HCT116 (cell line): Measurements from ENCODE around the gene CD9. TPM values are rescaled to one million over a fixed set of nuclear protein-coding genes. Genes with fewer than 3 reads are reported as not detected.

ENCODE experiments used
- ATAC-seq: fragments of 200-7000 bp; cut with Tn5 transposase; 2 replicates; pipeline ENCODE4 v1.9.1; 2020; ENCODE audit warnings: mild to moderate bottlenecking, moderate library complexity
- BruUV-seq: library from RNA; stranded (reverse); fragments of 400-500 nt; replicated peaks from 2 replicates; lab custom pipeline; 2021; lab: Mats Ljungman, UMichigan
- CTCF ChIA-PET: fragments of 300-600 bp; sonication (Branson Sonifier 250); formaldehyde crosslinking; loops from one replicate; lab custom pipeline; 2021; ENCODE audit warnings: antibody characterized with exemption; lab: Charles Lee
- POLR2A ChIA-PET: fragments of 300-600, 350-600 bp; sonication (Branson Sonifier 250); formaldehyde crosslinking; loops from one replicate; lab custom pipeline; 2021; ENCODE audit warnings: antibody characterized with exemption; lab: Charles Lee
- RAD21 ChIA-PET, 2 experiments: fragments of 300-600 bp; sonication (Branson Sonifier 250); formaldehyde crosslinking; loops; one replicate each; lab custom pipeline; 2023; ENCODE audit warnings: low total read pairs in 2 of 2; ENCODE audit not compliant: uncharacterized antibody in 2 of 2, unreplicated experiment in 2 of 2, low non-redundant PET in 1 of 2; lab: Charles Lee
- DNase-seq: peaks from one replicate; pipeline ENCODE4 v3.0.0-alpha.2; 2010; ENCODE audit warnings: low read depth, low spot score
- H2AFZ ChIP-seq: fragments of 200-600 bp; shearing (Covaris generic), sonication (generic); 2 replicates; pipeline ENCODE4 v1.6.1; 2017; ENCODE audit warnings: low read depth, mixed run types, mixed read lengths, antibody characterized with exemption, low read length; ENCODE audit not compliant: poor library complexity, severe bottlenecking
- H3K27ac ChIP-seq: 2 replicates; pipeline ENCODE4 v1.5.1; 2012; ENCODE audit warnings: low read depth, low read length
- H3K27me3 ChIP-seq: fragments of 200-600 bp; sonication (generic); 2 replicates; pipeline ENCODE4 v1.6.1; 2016; ENCODE audit warnings: mixed run types, low read length, mixed read lengths; ENCODE audit not compliant: insufficient read depth
- H3K36me3 ChIP-seq, 2 experiments: fragments of 200-500 bp in 1 of 2; fragments of 200-600 bp in 1 of 2; sonication (Bioruptor generic) in 1 of 2; sonication (generic) in 1 of 2; 2 replicates each; pipeline versions ENCODE4 v1.5.1 to v1.6.1; 2014 to 2016; ENCODE audit warnings: low read length in 2 of 2, inconsistent platforms in 1 of 2, mixed read lengths in 1 of 2, mixed run types in 1 of 2; ENCODE audit not compliant: insufficient read depth in 2 of 2, control insufficient read depth in 1 of 2
- H3K4me1 ChIP-seq, 2 experiments: fragments of 200-600 bp in 1 of 2; sonication (generic) in 1 of 2; 2 replicates each; pipeline versions ENCODE4 v1.5.1 to v1.6.1; 2012 to 2017; ENCODE audit warnings: low read length in 2 of 2, inconsistent platforms in 1 of 2, mild to moderate bottlenecking in 1 of 2, mixed read lengths in 1 of 2, mixed run types in 1 of 2, moderate library complexity in 1 of 2; ENCODE audit not compliant: insufficient read depth in 2 of 2, control insufficient read depth in 1 of 2
- H3K4me2 ChIP-seq: fragments of 200-600 bp; sonication (generic); 2 replicates; pipeline ENCODE4 v1.6.1; 2017; ENCODE audit warnings: mixed run types, low read length, mixed read lengths
- H3K4me3 ChIP-seq, 2 experiments: fragments of 200-600 bp in 1 of 2; sonication (generic) in 1 of 2; replicated peaks in 1 of 2; 2 replicates each; pipeline ENCODE4 v1.5.1; 2011 to 2016; ENCODE audit warnings: low read length in 2 of 2, control low read depth in 1 of 2, low read depth in 1 of 2, mild to moderate bottlenecking in 1 of 2, mixed read lengths in 1 of 2, mixed run types in 1 of 2
- H3K79me2 ChIP-seq: fragments of 200-600 bp; sonication (generic); 2 replicates; pipeline ENCODE4 v1.6.1; 2017; ENCODE audit warnings: mild to moderate bottlenecking, mixed run types, low read length, moderate library complexity, mixed read lengths; ENCODE audit not compliant: insufficient read depth
- H3K9ac ChIP-seq: fragments of 200-600 bp; sonication (generic); 2 replicates; pipeline ENCODE4 v1.6.1; 2016; ENCODE audit warnings: low read length, mixed read lengths
- H3K9me2 ChIP-seq: fragments of 200-600 bp; sonication (generic), shearing (Covaris generic); 2 replicates; pipeline ENCODE4 v1.6.1; 2017; ENCODE audit warnings: mixed run types, mild to moderate bottlenecking, moderate library complexity; ENCODE audit not compliant: insufficient read depth
- H3K9me3 ChIP-seq, 2 experiments: fragments of 200-500 bp in 1 of 2; fragments of 200-600 bp in 1 of 2; sonication (Bioruptor generic) in 1 of 2; sonication (generic) in 1 of 2; 2 replicates each; pipeline ENCODE4 v1.6.1; 2014 to 2017; ENCODE audit warnings: low read length in 2 of 2, mixed read lengths in 2 of 2, inconsistent platforms in 1 of 2, low read depth in 1 of 2, mild to moderate bottlenecking in 1 of 2, mixed run types in 1 of 2, moderate library complexity in 1 of 2; ENCODE audit not compliant: control insufficient read depth in 1 of 2, insufficient read depth in 1 of 2
- H4K20me1 ChIP-seq: fragments of 200-600 bp; sonication (generic), shearing (Covaris generic); 2 replicates; pipeline ENCODE4 v1.6.1; 2017; ENCODE audit warnings: mixed run types, mild to moderate bottlenecking, moderate library complexity; ENCODE audit not compliant: insufficient read depth
- CEBPB ChIP-seq: IDR thresholded peaks from 2 replicates; pipeline ENCODE4 v1.6.1; 2012; ENCODE audit warnings: low read depth
- EGR1 ChIP-seq: IDR thresholded peaks from 2 replicates; pipeline ENCODE4 v1.6.1; 2012; ENCODE audit warnings: low read depth
- EZH2 ChIP-seq: fragments of 200-600 bp; sonication (generic); IDR thresholded peaks from 2 replicates; pipeline ENCODE4 v1.6.1; 2017; ENCODE audit warnings: antibody characterized with exemption, mixed run types
- FOSL1 ChIP-seq: IDR thresholded peaks from 2 replicates; pipeline ENCODE4 v1.6.1; 2012; ENCODE audit warnings: low read depth
- POLR2A ChIP-seq: IDR thresholded peaks from 2 replicates; pipeline ENCODE4 v1.7.0; 2011; ENCODE audit warnings: borderline replicate concordance; ENCODE audit not compliant: insufficient read depth, insufficient read length; ENCODE audit errors: extremely low read depth
- POLR2AphosphoS5 ChIP-seq: IDR thresholded peaks from 2 replicates; pipeline ENCODE4 v1.6.1; 2011; ENCODE audit warnings: mild to moderate bottlenecking, low read depth, low read length, moderate library complexity
- SRF ChIP-seq: IDR thresholded peaks from 2 replicates; pipeline ENCODE4 v1.6.1; 2012; ENCODE audit warnings: low read depth
- ZNF274 ChIP-seq: fragments of 200-500 bp; sonication (Bioruptor generic); IDR thresholded peaks from 2 replicates; pipeline ENCODE4 v1.6.1; 2014; ENCODE audit warnings: mild to moderate bottlenecking, low read depth, low read length, inconsistent platforms
- intact Hi-C: fragments of 100-400 bp; cut with micrococcal nuclease; formaldehyde crosslinking; loops from 2 replicates; pipeline ENCODE4 v1.10.0; 2022
- total RNA-seq: library from RNA; stranded (reverse); gene quantifications from one replicate; pipeline ENCODE4 v1.2.1, GENCODE V29; 2021; ENCODE audit not compliant: unreplicated experiment
- TF ChIP-seq, protein P1 (sequence below): IDR thresholded peaks from 2 replicates; pipeline ENCODE4 v1.6.1; 2012; ENCODE audit warnings: low read depth
- TF ChIP-seq, protein P2 (sequence below): IDR thresholded peaks from 2 replicates; pipeline ENCODE4 v1.6.1; 2012

CD9 gene
- total RNA-seq, 1 experiment from 2014 or later = 182 TPM

DNA sequence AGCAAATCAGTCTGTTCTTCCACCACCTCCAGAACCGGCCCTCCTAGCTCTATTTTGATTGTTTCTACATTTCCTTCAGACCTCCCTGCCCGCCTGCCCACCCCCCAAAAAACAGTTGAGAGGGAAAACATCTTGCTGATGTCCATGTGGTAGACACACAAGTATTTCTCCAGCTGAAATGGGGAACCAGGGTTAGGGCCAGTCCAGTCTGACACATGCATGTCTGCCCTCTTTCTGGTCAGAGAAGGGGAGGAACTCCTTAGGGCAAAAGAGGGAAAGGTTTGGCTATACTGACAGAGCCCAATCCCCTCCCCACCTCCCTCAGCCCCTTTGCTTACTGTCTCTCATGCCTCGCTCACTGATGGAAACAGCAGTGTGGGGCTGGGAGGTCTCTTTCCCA is 3.4 kb downstream of the CD9 start:
- Histone ChIP-seq H2AFZ (no peak overlapping the region), H3K4me1 (peaks cover 33 to 62% of the 10 kb centered on the region in 2 experiments), H3K9me2 (no peaks in the 10 kb centered on the region), H3K4me3 (no peak overlapping the region), H3K27me3 (no peaks in the 10 kb centered on the region), H4K20me1 (no peaks in the 10 kb centered on the region), H3K4me2 (no peak overlapping the region), H3K79me2 (peaks cover 81% of the 10 kb centered on the region), H3K9me3 (no peaks in the 10 kb centered on the region), H3K27ac (no peak overlapping the region), H3K9ac (no peak overlapping the region), H3K36me3 (peaks cover 2 to 11% of the 10 kb centered on the region in 2 experiments; a peak in 1 of 4 replicates)
- BruUV-seq = no TSS peak
- ATAC-seq (no peak), DNase-seq (no peak)
- intact Hi-C loops = no loop called here
- no peak for TF ChIP-seq POLR2AphosphoS5
- TF ChIP-seq, protein P1, sequence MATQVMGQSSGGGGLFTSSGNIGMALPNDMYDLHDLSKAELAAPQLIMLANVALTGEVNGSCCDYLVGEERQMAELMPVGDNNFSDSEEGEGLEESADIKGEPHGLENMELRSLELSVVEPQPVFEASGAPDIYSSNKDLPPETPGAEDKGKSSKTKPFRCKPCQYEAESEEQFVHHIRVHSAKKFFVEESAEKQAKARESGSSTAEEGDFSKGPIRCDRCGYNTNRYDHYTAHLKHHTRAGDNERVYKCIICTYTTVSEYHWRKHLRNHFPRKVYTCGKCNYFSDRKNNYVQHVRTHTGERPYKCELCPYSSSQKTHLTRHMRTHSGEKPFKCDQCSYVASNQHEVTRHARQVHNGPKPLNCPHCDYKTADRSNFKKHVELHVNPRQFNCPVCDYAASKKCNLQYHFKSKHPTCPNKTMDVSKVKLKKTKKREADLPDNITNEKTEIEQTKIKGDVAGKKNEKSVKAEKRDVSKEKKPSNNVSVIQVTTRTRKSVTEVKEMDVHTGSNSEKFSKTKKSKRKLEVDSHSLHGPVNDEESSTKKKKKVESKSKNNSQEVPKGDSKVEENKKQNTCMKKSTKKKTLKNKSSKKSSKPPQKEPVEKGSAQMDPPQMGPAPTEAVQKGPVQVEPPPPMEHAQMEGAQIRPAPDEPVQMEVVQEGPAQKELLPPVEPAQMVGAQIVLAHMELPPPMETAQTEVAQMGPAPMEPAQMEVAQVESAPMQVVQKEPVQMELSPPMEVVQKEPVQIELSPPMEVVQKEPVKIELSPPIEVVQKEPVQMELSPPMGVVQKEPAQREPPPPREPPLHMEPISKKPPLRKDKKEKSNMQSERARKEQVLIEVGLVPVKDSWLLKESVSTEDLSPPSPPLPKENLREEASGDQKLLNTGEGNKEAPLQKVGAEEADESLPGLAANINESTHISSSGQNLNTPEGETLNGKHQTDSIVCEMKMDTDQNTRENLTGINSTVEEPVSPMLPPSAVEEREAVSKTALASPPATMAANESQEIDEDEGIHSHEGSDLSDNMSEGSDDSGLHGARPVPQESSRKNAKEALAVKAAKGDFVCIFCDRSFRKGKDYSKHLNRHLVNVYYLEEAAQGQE = no peak
- TF ChIP-seq, protein P2, sequence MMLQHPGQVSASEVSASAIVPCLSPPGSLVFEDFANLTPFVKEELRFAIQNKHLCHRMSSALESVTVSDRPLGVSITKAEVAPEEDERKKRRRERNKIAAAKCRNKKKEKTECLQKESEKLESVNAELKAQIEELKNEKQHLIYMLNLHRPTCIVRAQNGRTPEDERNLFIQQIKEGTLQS = no peak
- no peak for TF ChIP-seq CEBPB
- no peak for TF ChIP-seq ZNF274
- no peak for TF ChIP-seq POLR2A
- no peak for TF ChIP-seq FOSL1
- no peak for TF ChIP-seq SRF
- no peak for TF ChIP-seq EZH2
- no peak for TF ChIP-seq EGR1
- ChIA-PET RAD21 (no interaction called here), POLR2A (no interaction called here), CTCF (interaction anchor here (2.1 kb wide), 1 partner anchor 75 kb away, joined by 8 read pairs; no protein-coding TSS in a partner anchor)
